Smooth muscle cell (in vitro differentiated cells): ENCODE measurements around the gene S100A10. TPM values are rescaled to one million over a fixed set of nuclear protein-coding genes. Genes with fewer than 3 reads are reported as not detected.
A peak's percentile ranks its signal among the peaks of the same experiment; 100 is the strongest.

ENCODE experiments used
- DNase-seq: peaks from one replicate; lab custom pipeline; 2025; ENCODE audit not compliant: unreplicated experiment; lab: John Stamatoyannopoulos, UW
- H2AFZ ChIP-seq: fragments of 200-600 bp; sonication (generic); 2 replicates; pipeline ENCODE4 v1.6.0; 2016; ENCODE audit warnings: antibody characterized with exemption, low read depth, mild to moderate bottlenecking
- H3F3A ChIP-seq: fragments of 200-600 bp; sonication (generic); 2 replicates; pipeline ENCODE4 v1.6.0; 2017; ENCODE audit warnings: antibody characterized with exemption, low read depth
- H3K27ac ChIP-seq: fragments of 200-600 bp; sonication (generic); 2 replicates; pipeline ENCODE4 v1.5.1; 2016; ENCODE audit warnings: low read depth, mild to moderate bottlenecking
- H3K27me3 ChIP-seq: fragments of 200-600 bp; sonication (generic); 2 replicates; pipeline ENCODE4 v1.6.1; 2016; ENCODE audit warnings: low read depth, mild to moderate bottlenecking
- H3K36me3 ChIP-seq: fragments of 200-600 bp; sonication (generic); 2 replicates; pipeline ENCODE4 v1.5.1; 2016; ENCODE audit warnings: low read depth
- H3K4me1 ChIP-seq: fragments of 200-600 bp; sonication (generic); 2 replicates; pipeline ENCODE4 v1.5.1; 2016; ENCODE audit warnings: low read depth
- H3K4me2 ChIP-seq: fragments of 200-600 bp; sonication (generic); 2 replicates; pipeline ENCODE4 v1.6.0; 2016; ENCODE audit warnings: mild to moderate bottlenecking
- H3K4me3 ChIP-seq: fragments of 200-600 bp; sonication (generic); 2 replicates; pipeline ENCODE4 v1.5.1; 2016; ENCODE audit warnings: mild to moderate bottlenecking
- H3K79me2 ChIP-seq: fragments of 200-600 bp; sonication (generic); 2 replicates; pipeline ENCODE4 v1.6.0; 2016; ENCODE audit warnings: low read depth, mild to moderate bottlenecking
- H3K9ac ChIP-seq: fragments of 200-600 bp; sonication (generic); 2 replicates; pipeline ENCODE4 v1.6.0; 2016; ENCODE audit warnings: low read depth
- H3K9me3 ChIP-seq: fragments of 200-600 bp; sonication (generic); replicated peaks from 2 replicates; pipeline ENCODE4 v1.5.1; 2016; ENCODE audit warnings: low read depth
- H4K20me1 ChIP-seq: fragments of 200-600 bp; sonication (generic); 2 replicates; pipeline ENCODE4 v1.6.0; 2016; ENCODE audit warnings: low read depth
- WGBS: methylation state at CpG from one replicate; pipeline ENCODE4 v1.1.7; 2016; ENCODE audit warnings: low lambda C conversion rate; 5-methylcytosine and 5-hydroxymethylcytosine counted together
- polyA plus RNA-seq: library from polyadenylated mRNA; unstranded; fragments of >200 nt; fragmentation: Nextera tagmentation; extraction: Ambion mirVana; gene quantifications from 2 replicates; pipeline ENCODE4 v1.2.1, GENCODE V29; 2016
- total RNA-seq: library from RNA; depleted of rRNA; stranded (reverse); fragments of >200 nt; gene quantifications from 2 replicates; pipeline ENCODE4 v1.2.3, GENCODE V29; 2014
- TF ChIP-seq, protein P1 (sequence below): fragments of 200-600 bp; sonication (generic); IDR thresholded peaks from 2 replicates; pipeline ENCODE4 v1.5.1; 2017; ENCODE audit warnings: borderline replicate concordance, mild to moderate bottlenecking, antibody characterized with exemption; ENCODE audit not compliant: insufficient read depth, poor library complexity, severe bottlenecking

Gene S100A10
- total and polyA plus RNA-seq, 2 experiments from 2014 or later: 477 to 1,351 TPM

DNA sequence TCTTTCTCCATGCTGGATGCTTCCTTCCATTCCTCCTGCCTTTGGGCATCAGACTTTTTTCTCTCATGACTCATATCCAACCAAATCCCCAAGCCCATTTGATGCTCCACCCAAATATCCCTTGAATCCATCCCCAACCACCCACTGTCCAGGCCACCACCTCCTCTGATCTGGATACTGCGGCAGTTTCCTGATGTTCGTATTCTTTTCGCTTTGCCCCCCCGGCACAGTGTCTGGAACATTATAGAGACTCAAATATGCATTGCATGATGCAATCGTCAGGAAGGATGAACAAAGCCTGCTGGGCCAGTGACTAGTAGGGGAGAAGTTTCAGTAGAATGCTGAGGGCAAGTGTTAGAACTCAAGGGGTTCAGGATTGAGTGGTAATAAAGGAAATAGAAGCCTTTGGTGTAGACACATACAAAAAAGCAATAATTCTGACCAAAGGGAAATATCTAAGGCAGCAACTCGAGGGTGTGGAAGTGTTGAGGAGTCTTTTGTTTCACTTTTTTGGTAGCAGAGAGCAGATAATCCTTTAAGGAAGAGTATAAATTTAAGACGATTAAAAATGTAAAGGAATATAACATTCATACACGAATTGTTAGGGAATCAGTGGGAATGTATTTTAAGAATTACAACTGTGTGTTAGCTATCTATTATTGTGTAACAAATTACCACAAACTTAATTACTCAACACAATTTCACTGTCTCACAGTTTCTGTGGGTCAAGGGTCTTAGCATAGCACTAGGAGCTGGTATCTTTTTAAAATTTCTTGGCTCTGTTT lies 35.7 kb upstream of the S100A10 start:
- Histone ChIP-seq H3F3A (peaks cover 37% of the 10 kb centered on the region), H3K27me3 (no peaks in the 10 kb centered on the region), H3K4me2 (peak overlapping the region; percentile 33), H3K4me1 (peaks cover 13% of the 10 kb centered on the region), H3K27ac (peak overlapping the region; percentile 76), H3K9ac (no peak overlapping the region), H3K36me3 (peaks cover 19% of the 10 kb centered on the region), H3K79me2 (peaks cover 18% of the 10 kb centered on the region), H4K20me1 (peaks cover 20% of the 10 kb centered on the region), H2AFZ (no peak overlapping the region), H3K9me3 (no peaks in the 10 kb centered on the region), H3K4me3 (no peak overlapping the region)
- DNase-seq: no peak
- TF ChIP-seq, protein P1, sequence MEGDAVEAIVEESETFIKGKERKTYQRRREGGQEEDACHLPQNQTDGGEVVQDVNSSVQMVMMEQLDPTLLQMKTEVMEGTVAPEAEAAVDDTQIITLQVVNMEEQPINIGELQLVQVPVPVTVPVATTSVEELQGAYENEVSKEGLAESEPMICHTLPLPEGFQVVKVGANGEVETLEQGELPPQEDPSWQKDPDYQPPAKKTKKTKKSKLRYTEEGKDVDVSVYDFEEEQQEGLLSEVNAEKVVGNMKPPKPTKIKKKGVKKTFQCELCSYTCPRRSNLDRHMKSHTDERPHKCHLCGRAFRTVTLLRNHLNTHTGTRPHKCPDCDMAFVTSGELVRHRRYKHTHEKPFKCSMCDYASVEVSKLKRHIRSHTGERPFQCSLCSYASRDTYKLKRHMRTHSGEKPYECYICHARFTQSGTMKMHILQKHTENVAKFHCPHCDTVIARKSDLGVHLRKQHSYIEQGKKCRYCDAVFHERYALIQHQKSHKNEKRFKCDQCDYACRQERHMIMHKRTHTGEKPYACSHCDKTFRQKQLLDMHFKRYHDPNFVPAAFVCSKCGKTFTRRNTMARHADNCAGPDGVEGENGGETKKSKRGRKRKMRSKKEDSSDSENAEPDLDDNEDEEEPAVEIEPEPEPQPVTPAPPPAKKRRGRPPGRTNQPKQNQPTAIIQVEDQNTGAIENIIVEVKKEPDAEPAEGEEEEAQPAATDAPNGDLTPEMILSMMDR: no peak
- WGBS: 59% methylated on average over 8 of the region's 8 CpGs

DNA sequence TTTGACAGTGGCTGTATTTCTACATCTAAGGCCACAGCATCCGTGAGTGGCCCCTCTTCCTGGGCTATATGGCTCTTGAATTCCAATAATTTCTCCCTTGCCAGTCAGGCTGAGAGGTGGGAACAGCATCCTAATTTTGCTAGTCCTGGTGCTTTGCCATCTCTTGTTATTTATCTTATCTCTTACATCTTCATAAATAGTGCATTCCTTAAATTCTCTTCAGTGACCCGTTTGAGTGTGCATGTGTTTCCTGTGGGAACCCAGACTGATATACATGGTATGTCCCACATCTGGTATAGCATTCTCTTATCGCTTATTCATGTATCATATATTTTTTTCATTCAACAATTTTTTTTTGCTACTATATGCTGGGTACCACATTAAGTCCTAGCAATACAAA lies 33.2 kb upstream of the S100A10 start:
- peaks cover 13% of the 10 kb centered on the region for H3K4me1 ChIP-seq

DNA sequence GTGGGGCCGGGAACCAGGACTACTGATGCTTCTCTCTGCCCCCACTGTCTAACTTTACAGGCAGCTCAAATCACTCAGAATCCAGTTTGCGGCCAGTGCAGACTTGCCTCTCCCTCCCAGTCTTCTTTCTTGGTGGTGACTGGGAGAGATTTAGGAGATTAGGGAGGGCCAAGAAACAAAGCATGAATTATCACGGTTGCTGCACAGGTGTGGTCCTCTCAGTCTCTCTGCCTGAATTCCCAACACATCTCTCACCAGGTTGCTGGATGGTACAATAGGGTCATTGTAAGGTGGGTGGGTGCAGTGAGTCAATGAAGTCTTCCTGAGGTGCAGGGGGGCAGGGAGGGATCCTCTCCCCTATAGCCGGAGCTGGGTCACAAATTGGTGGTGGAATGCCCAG lies 30.6 kb upstream of the S100A10 start:
- H3K9me3 ChIP-seq: no peaks in the 10 kb centered on the region
- no peak overlapping the region for H3K9ac ChIP-seq
- H3K27me3 ChIP-seq: no peaks in the 10 kb centered on the region
- 64% methylated on average over 4 of the region's 4 CpGs for WGBS
- peak overlapping the region; percentile 79 for H3K27ac ChIP-seq
- TF ChIP-seq, protein P1: no peak
- no peak overlapping the region for H2AFZ ChIP-seq
- H4K20me1 ChIP-seq: no peaks in the 10 kb centered on the region
- H3K4me2 ChIP-seq: no peak overlapping the region
- no peaks in the 10 kb centered on the region for H3K36me3 ChIP-seq
- H3K4me1 ChIP-seq: peaks cover 13% of the 10 kb centered on the region
- H3K4me3 ChIP-seq: no peak overlapping the region
- no peak for DNase-seq
- H3F3A ChIP-seq: no peaks in the 10 kb centered on the region
- H3K79me2 ChIP-seq: no peaks in the 10 kb centered on the region

More for the DNA sequence above, 33.2 kb upstream of the S100A10 start:
- Histone ChIP-seq H4K20me1 (no peaks in the 10 kb centered on the region), H3K36me3 (peaks cover 8% of the 10 kb centered on the region), H3K27me3 (no peaks in the 10 kb centered on the region), H3K9me3 (no peaks in the 10 kb centered on the region), H3K4me3 (no peak overlapping the region), H3K27ac (no peak overlapping the region), H2AFZ (no peak overlapping the region), H3F3A (peaks cover 17% of the 10 kb centered on the region), H3K4me2 (no peak overlapping the region), H3K79me2 (no peaks in the 10 kb centered on the region), H3K9ac (no peak overlapping the region)
- WGBS: 72% methylated on average over 3 of the region's 3 CpGs
- TF ChIP-seq, protein P1: no peak
- DNase-seq: no peak

DNA sequence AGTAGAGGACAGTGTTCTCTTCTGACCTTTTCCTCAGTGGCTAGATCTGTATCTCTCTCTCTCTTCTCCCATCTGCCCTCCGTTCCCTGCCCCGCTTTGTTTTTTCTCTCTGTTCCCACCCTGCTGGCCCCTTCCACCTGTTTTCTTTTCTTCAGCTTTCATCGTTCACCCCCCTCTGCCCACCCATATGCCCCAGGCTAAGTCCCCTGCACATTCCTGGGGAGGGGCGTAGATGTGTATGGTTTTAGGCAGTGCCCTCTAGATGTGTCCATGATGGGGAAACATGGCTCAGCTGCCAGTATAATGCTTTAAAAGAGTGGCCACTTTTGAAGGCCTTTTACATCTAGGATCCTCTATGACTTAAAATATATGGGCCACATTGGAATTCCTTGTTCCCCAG lies 29.6 kb upstream of the S100A10 start:
- 77% methylated on average over 4 of the region's 4 CpGs for WGBS
- TF ChIP-seq, protein P1: no peak
- no peaks in the 10 kb centered on the region for H4K20me1 ChIP-seq
- DNase-seq: no peak
- H3F3A ChIP-seq: no peaks in the 10 kb centered on the region
- peaks cover 13% of the 10 kb centered on the region for H3K4me1 ChIP-seq
- no peak overlapping the region for H3K4me2 ChIP-seq
- H3K36me3 ChIP-seq: no peaks in the 10 kb centered on the region
- no peaks in the 10 kb centered on the region for H3K27me3 ChIP-seq
- peak overlapping the region; percentile 79 for H3K27ac ChIP-seq
- H3K4me3 ChIP-seq: no peak overlapping the region
- H3K79me2 ChIP-seq: no peaks in the 10 kb centered on the region
- H2AFZ ChIP-seq: no peak overlapping the region
- H3K9ac ChIP-seq: no peak overlapping the region
- H3K9me3 ChIP-seq: no peaks in the 10 kb centered on the region
